AG08395 (cell line): ENCODE results near the gene SPHKAP.
"Not testable (repeated sequence)": the region's sequence is repeated elsewhere in the genome, so short reads cannot be mapped to it uniquely, and the experiment has no call there.

Experiments used
- DNase-seq: peaks from one replicate; pipeline ENCODE4 v3.0.0; 2012; ENCODE audit warnings: mixed read lengths, low spot score

SPHKAP gene

GRCh38 chr2:228023619-228024018 is 157.9 kb downstream of the SPHKAP start:
- DNase-seq: no peak

- DNase-seq: no peak
Measured at GRCh38 chr2:228018311-228018710, 163.2 kb downstream of the SPHKAP start.

GRCh38 chr2:228017784-228018183 is 163.7 kb downstream of the SPHKAP start:
- DNase-seq: no peak

GRCh38 chr2:228016402-228016801 is 165.1 kb downstream of the SPHKAP start:
- DNase-seq: no peak

- DNase-seq: no peak
Measured at GRCh38 chr2:228015741-228016140, 165.7 kb downstream of the SPHKAP start.

GRCh38 chr2:227996366-227996765 is 185.1 kb downstream of the SPHKAP start:
- no peak for DNase-seq

GRCh38 chr2:227990937-227991336 is 190.6 kb downstream of the SPHKAP start:
- DNase-seq: no peak

GRCh38 chr2:227973241-227973640 is 208.2 kb downstream of the SPHKAP start:
- no peak for DNase-seq

GRCh38 chr2:227971619-227972230 is 209.8 kb downstream of the SPHKAP start:
- no peak for DNase-seq

GRCh38 chr2:227960317-227960716 is 221.2 kb downstream of the SPHKAP start:
- DNase-seq: no peak

GRCh38 chr2:227942965-227943364 is 238.5 kb downstream of the SPHKAP start:
- no peak for DNase-seq

GRCh38 chr2:227942021-227942420 is 239.5 kb downstream of the SPHKAP start:
- DNase-seq: no peak

GRCh38 chr2:227939271-227940027 is 242.0 kb downstream of the SPHKAP start:
- DNase-seq: peak; percentile 5

GRCh38 chr2:227936249-227936648 is 245.2 kb downstream of the SPHKAP start:
- not testable (repeated sequence) for DNase-seq

- no peak for DNase-seq
Measured at GRCh38 chr2:227933884-227934283, 247.6 kb downstream of the SPHKAP start.

- no peak for DNase-seq
Measured at GRCh38 chr2:227932403-227932802, 249.1 kb downstream of the SPHKAP start.

GRCh38 chr2:227932001-227932400 is 249.5 kb downstream of the SPHKAP start:
- no peak for DNase-seq
